Measurements from ENCODE around the gene PON2. TPM values are rescaled to one million over a fixed set of nuclear protein-coding genes. Genes with fewer than 3 reads are reported as not detected.

PON2 gene
- total and polyA plus RNA-seq, 10 of the 15 experiments (the other 5 are each of a cell fraction or from before 2014, with no cell fraction given) = 22.9 to 127 (median 46.1) TPM

DNA sequence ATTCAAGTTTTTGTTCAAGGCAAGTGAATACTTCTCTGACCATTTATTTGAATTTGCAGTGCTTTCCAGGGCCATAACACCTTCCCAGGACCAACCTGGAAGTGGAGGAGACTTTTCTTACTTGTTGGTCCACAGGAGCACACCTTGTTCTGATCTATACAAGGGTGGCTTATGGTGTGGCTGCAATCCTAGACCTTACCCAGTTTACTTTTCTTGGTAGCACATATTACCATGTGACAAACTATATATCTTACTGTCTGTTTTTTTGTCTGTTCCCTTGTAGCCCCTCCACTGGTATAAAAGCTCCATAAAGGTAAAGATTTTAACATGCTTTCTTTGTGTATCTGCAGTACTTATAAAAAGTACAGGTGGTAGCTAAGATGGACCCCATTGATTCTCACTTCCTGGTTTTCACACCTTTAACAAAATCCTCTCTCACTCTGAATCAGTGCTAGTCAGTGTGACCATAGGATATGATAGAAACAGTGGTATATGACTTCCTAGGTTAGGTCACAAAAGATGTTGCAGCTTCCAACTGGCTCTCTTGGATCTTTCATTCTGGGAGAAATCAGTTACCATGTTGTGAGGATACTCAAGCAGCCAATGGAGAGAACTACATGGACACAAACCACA is 45.3 kb upstream of the PON2 start (continued):
- TF ChIP-seq, protein P1, sequence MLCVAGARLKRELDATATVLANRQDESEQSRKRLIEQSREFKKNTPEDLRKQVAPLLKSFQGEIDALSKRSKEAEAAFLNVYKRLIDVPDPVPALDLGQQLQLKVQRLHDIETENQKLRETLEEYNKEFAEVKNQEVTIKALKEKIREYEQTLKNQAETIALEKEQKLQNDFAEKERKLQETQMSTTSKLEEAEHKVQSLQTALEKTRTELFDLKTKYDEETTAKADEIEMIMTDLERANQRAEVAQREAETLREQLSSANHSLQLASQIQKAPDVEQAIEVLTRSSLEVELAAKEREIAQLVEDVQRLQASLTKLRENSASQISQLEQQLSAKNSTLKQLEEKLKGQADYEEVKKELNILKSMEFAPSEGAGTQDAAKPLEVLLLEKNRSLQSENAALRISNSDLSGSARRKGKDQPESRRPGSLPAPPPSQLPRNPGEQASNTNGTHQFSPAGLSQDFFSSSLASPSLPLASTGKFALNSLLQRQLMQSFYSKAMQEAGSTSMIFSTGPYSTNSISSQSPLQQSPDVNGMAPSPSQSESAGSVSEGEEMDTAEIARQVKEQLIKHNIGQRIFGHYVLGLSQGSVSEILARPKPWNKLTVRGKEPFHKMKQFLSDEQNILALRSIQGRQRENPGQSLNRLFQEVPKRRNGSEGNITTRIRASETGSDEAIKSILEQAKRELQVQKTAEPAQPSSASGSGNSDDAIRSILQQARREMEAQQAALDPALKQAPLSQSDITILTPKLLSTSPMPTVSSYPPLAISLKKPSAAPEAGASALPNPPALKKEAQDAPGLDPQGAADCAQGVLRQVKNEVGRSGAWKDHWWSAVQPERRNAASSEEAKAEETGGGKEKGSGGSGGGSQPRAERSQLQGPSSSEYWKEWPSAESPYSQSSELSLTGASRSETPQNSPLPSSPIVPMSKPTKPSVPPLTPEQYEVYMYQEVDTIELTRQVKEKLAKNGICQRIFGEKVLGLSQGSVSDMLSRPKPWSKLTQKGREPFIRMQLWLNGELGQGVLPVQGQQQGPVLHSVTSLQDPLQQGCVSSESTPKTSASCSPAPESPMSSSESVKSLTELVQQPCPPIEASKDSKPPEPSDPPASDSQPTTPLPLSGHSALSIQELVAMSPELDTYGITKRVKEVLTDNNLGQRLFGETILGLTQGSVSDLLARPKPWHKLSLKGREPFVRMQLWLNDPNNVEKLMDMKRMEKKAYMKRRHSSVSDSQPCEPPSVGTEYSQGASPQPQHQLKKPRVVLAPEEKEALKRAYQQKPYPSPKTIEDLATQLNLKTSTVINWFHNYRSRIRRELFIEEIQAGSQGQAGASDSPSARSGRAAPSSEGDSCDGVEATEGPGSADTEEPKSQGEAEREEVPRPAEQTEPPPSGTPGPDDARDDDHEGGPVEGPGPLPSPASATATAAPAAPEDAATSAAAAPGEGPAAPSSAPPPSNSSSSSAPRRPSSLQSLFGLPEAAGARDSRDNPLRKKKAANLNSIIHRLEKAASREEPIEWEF (IDR thresholded peaks at IDR 0.05; ENCODE audit: insufficient replicate concordance, low read depth, low read length) = no peak
- TF ChIP-seq, protein P2, sequence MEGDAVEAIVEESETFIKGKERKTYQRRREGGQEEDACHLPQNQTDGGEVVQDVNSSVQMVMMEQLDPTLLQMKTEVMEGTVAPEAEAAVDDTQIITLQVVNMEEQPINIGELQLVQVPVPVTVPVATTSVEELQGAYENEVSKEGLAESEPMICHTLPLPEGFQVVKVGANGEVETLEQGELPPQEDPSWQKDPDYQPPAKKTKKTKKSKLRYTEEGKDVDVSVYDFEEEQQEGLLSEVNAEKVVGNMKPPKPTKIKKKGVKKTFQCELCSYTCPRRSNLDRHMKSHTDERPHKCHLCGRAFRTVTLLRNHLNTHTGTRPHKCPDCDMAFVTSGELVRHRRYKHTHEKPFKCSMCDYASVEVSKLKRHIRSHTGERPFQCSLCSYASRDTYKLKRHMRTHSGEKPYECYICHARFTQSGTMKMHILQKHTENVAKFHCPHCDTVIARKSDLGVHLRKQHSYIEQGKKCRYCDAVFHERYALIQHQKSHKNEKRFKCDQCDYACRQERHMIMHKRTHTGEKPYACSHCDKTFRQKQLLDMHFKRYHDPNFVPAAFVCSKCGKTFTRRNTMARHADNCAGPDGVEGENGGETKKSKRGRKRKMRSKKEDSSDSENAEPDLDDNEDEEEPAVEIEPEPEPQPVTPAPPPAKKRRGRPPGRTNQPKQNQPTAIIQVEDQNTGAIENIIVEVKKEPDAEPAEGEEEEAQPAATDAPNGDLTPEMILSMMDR (IDR thresholded peaks at IDR 0.05 in 2 of 3, conservative IDR thresholded peaks at IDR 0.05 in 1 of 3; ENCODE audit: control insufficient read depth in 2 of 3, extremely low read depth in 1 of 3, insufficient read depth in 1 of 3, low read depth in 3 of 3, low read length in 3 of 3) = no peak
- TF ChIP-seq POLR2AphosphoS2 (IDR thresholded peaks at IDR 0.05; ENCODE audit: low read depth, low read length) (no peak), TAF1 (IDR thresholded peaks at IDR 0.05; ENCODE audit: borderline replicate concordance, low read depth, low read length) (no peak), KDM1A (IDR thresholded peaks at IDR 0.05; ENCODE audit: borderline replicate concordance) (no peak), SPI1 (IDR thresholded peaks at IDR 0.05; ENCODE audit: borderline replicate concordance, insufficient read depth, low read depth, low read length) (peak; percentile 70), GABPA (IDR thresholded peaks at IDR 0.05; ENCODE audit: low read depth) (0 out of 2 replicates have a peak, but pooled peaks have one; percentile 36), FOXM1 (IDR thresholded peaks at IDR 0.05; ENCODE audit: low read depth, low read length) (no peak), TCF12 (IDR thresholded peaks at IDR 0.05; ENCODE audit: low read depth, low read length) (no peak), NR2C1 (IDR thresholded peaks at IDR 0.05) (no peak), BACH1 (IDR thresholded peaks at IDR 0.05; ENCODE audit: borderline replicate concordance) (no peak)
- TF ChIP-seq, protein P3, sequence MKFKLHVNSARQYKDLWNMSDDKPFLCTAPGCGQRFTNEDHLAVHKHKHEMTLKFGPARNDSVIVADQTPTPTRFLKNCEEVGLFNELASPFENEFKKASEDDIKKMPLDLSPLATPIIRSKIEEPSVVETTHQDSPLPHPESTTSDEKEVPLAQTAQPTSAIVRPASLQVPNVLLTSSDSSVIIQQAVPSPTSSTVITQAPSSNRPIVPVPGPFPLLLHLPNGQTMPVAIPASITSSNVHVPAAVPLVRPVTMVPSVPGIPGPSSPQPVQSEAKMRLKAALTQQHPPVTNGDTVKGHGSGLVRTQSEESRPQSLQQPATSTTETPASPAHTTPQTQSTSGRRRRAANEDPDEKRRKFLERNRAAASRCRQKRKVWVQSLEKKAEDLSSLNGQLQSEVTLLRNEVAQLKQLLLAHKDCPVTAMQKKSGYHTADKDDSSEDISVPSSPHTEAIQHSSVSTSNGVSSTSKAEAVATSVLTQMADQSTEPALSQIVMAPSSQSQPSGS (IDR thresholded peaks at IDR 0.05; ENCODE audit: low read length) = 0 out of 2 replicates have a peak, but pooled peaks have one; percentile 32
- TF ChIP-seq, protein P4, sequence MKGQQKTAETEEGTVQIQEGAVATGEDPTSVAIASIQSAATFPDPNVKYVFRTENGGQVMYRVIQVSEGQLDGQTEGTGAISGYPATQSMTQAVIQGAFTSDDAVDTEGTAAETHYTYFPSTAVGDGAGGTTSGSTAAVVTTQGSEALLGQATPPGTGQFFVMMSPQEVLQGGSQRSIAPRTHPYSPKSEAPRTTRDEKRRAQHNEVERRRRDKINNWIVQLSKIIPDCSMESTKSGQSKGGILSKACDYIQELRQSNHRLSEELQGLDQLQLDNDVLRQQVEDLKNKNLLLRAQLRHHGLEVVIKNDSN (IDR thresholded peaks at IDR 0.05; ENCODE audit: borderline replicate concordance, extremely low read length, insufficient read depth, low read depth, low read length) = no peak
- TF ChIP-seq, protein P5, sequence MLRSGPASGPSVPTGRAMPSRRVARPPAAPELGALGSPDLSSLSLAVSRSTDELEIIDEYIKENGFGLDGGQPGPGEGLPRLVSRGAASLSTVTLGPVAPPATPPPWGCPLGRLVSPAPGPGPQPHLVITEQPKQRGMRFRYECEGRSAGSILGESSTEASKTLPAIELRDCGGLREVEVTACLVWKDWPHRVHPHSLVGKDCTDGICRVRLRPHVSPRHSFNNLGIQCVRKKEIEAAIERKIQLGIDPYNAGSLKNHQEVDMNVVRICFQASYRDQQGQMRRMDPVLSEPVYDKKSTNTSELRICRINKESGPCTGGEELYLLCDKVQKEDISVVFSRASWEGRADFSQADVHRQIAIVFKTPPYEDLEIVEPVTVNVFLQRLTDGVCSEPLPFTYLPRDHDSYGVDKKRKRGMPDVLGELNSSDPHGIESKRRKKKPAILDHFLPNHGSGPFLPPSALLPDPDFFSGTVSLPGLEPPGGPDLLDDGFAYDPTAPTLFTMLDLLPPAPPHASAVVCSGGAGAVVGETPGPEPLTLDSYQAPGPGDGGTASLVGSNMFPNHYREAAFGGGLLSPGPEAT (IDR thresholded peaks at IDR 0.05; ENCODE audit: low read depth) = no peak
